Activated CD8-positive, alpha-beta memory T cell treated with anti-CD3 and anti-CD28 coated beads, Interleukin-2, amount 10 ng/mL, durations not matched to agents 7 days and 5 days (primary cell): ENCODE data around the gene UBQLN2. TPM values are rescaled to one million over a fixed set of nuclear protein-coding genes. Genes with fewer than 3 reads are reported as not detected.
"Not testable (repeated sequence)": the region's sequence is repeated elsewhere in the genome, so short reads cannot be mapped to it uniquely, and the experiment has no call there.

Source experiments
- ATAC-seq: fragments of 150-1000 bp; cut with Tn5 transposase; one replicate; pipeline ENCODE4 v1.10.0; 2021; ENCODE audit warnings: moderate library complexity
- CTCF ChIA-PET: fragments of 350-600 bp; sonication (Branson Sonifier 250); formaldehyde crosslinking; loops from one replicate; lab custom pipeline; 2021; ENCODE audit warnings: antibody characterized with exemption; lab: Charles Lee
- DNase-seq: peaks from one replicate; pipeline ENCODE4 v3.0.0-alpha.2; 2020
- H3K27ac Mint-ChIP-seq: one replicate; pipeline ENCODE4 v1.8.0; 2021; ENCODE audit warnings: mild to moderate bottlenecking, mixed read lengths
- H3K27me3 Mint-ChIP-seq: one replicate; pipeline ENCODE4 v1.8.0; 2021; ENCODE audit warnings: mixed read lengths
- H3K36me3 Mint-ChIP-seq: one replicate; pipeline ENCODE4 v1.8.0; 2021; ENCODE audit warnings: mild to moderate bottlenecking, mixed read lengths
- H3K4me1 Mint-ChIP-seq: one replicate; pipeline ENCODE4 v1.8.0; 2021; ENCODE audit warnings: mixed read lengths
- H3K4me3 Mint-ChIP-seq: one replicate; pipeline ENCODE4 v1.8.0; 2021; ENCODE audit warnings: mild to moderate bottlenecking, moderate library complexity, mixed read lengths
- H3K9me3 Mint-ChIP-seq: one replicate; pipeline ENCODE4 v1.8.0; 2022; ENCODE audit warnings: low read depth, mixed read lengths
- total RNA-seq, 2 experiments: library from RNA; stranded (reverse); gene quantifications; one replicate each; pipeline ENCODE4 v1.2.3, GENCODE V29; 2021

The UBQLN2 gene
- 10 to 100 TPM; 28.5 to 31.3 TPM for total RNA-seq

DNA sequence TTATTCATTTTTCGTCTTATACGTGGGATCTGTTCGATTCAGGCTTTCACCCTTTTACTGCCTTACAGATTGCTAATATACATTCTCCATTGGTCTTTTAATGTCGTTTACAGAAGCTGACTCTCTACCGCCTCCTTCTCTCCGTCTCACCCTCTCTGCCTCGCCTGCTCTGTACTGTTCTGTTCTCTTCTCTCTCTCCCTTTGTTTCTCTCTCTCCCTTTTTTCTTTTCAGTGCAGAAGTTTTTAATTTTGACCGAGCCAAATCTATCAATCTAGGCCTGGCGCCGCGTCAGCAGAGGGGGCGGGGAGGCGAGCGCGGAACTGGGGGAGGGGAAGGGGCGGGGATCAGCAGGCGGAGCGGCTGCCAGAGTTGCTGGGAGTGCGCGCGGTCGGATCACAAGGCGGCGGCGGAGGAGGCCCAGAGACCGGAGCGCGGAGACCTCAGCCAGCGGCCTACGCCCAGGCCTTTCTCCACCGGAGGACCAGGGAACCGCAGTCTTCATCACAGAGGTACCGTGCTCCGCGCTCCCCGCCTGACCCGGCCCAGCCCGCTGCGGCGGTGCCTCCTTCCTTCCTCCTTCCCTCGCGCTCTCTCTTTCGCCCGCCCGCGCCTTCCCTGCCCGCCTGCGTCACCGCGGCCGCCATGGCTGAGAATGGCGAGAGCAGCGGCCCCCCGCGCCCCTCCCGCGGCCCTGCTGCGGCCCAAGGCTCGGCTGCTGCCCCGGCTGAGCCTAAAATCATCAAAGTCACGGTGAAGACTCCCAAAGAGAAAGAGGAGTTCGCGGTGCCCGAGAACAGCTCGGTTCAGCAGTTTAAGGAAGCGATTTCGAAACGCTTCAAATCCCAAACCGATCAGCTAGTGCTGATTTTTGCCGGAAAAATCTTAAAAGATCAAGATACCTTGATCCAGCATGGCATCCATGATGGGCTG, at the start of gene UBQLN2:
Gene UBQLN2, plus strand, starts transcription at position 397 of the 931 bp plus-strand sequence. Its CDS starts 247 bp downstream, at position 644.
- Mint-ChIP-seq H3K4me3 (peak within 1 kb of the TSS; percentile 89), H3K9me3 (no peaks in the 10 kb centered on the region), H3K27me3 (no peaks in the 10 kb centered on the region), H3K27ac (peak within 1 kb of the TSS; percentile 99), H3K36me3 (peaks cover 21% of the 10 kb centered on the region), H3K4me1 (peaks cover 13% of the 10 kb centered on the region)
- CTCF ChIA-PET: no interaction called here
- DNase-seq (peak; percentile 87), ATAC-seq (peak; percentile 86)

GRCh38 chrX:56519642-56520041, 43.8 kb upstream of the UBQLN2 start:
- DNase-seq (no peak), ATAC-seq (no peak)
- no peaks in the 10 kb centered on the region for H3K9me3 Mint-ChIP-seq
- H3K4me1 Mint-ChIP-seq: no peaks in the 10 kb centered on the region
- no peak overlapping the region for H3K4me3 Mint-ChIP-seq
- H3K27ac Mint-ChIP-seq: no peak overlapping the region
- CTCF ChIA-PET: no interaction called here
- no peaks in the 10 kb centered on the region for H3K36me3 Mint-ChIP-seq
- no peaks in the 10 kb centered on the region for H3K27me3 Mint-ChIP-seq

DNA sequence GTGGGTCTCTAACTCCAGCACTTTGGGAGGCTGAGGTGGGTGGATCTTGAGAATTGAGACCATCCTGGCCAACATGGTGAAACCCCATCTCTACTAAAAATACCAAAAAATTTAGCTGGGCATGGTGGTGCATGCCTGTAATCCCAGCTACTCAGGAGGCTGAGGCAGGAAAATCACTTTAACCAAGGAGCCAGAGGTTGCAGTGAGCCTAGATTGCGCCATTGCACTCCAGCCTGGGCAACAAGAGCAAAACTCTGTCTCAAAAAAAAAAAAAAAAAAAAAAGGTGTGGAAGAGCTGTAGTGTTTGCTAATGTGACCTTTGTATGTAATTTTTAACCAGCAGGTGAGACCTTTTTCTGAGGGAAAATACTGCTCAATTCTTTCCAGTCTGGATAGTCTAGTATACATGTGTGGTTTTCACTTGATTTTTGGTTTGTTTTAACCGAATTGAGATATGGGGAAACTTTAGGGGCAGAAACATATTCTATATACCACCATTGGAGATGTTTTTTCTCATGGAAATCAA, 33.9 kb upstream of the UBQLN2 start:
- H3K4me1 Mint-ChIP-seq, DNase-seq, H3K27me3 Mint-ChIP-seq, H3K4me3 Mint-ChIP-seq, CTCF ChIA-PET, H3K36me3 Mint-ChIP-seq, H3K27ac Mint-ChIP-seq, ATAC-seq, H3K9me3 Mint-ChIP-seq: not testable (repeated sequence)

GRCh38 chrX:56530011-56530410, 33.4 kb upstream of the UBQLN2 start:
- Mint-ChIP-seq H3K27ac (no peak overlapping the region), H3K4me1 (no peaks in the 10 kb centered on the region), H3K4me3 (no peak overlapping the region), H3K9me3 (no peaks in the 10 kb centered on the region), H3K27me3 (no peaks in the 10 kb centered on the region), H3K36me3 (no peaks in the 10 kb centered on the region)
- ATAC-seq: no peak
- CTCF ChIA-PET: no interaction called here
- no peak for DNase-seq

- H3K27ac Mint-ChIP-seq: no peak overlapping the region
Observed at GRCh38 chrX:56550667-56551066, 12.8 kb upstream of the UBQLN2 start.

DNA sequence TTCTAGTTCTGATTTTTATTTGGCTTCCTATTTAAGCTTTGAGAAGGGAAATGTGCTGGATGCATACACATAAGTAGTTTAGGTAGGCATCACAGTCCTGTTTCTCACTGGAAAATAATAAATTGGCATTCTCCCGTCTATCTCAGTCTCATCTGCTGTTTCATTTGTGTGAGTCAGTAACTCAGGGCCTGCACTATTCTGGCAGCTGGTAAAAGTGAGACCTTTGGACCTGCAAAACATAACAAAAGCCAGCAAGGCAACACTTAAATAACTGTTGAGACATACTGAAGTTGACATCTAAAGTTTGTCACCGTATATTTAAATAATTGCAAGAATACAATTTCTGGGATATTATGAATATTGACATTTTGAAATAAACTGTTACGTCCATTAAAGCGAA, 8.6 kb upstream of the UBQLN2 start:
- Mint-ChIP-seq H3K27ac (no peak overlapping the region), H3K27me3 (no peaks in the 10 kb centered on the region), H3K36me3 (no peaks in the 10 kb centered on the region), H3K4me3 (no peak overlapping the region), H3K4me1 (no peaks in the 10 kb centered on the region), H3K9me3 (no peaks in the 10 kb centered on the region)
- DNase-seq (no peak), ATAC-seq (no peak)
- CTCF ChIA-PET: interaction anchor here (1.1 kb wide), 1 partner anchor 273 kb away, joined by 3 read pairs; no protein-coding TSS in a partner anchor

More at GRCh38 chrX:56550667-56551066, 12.8 kb upstream of the UBQLN2 start:
- CTCF ChIA-PET: no interaction called here
- H3K4me1 Mint-ChIP-seq: no peaks in the 10 kb centered on the region
- peaks cover 6% of the 10 kb centered on the region for H3K36me3 Mint-ChIP-seq
- DNase-seq: no peak
- peaks cover 8% of the 10 kb centered on the region for H3K9me3 Mint-ChIP-seq
- no peaks in the 10 kb centered on the region for H3K27me3 Mint-ChIP-seq
- no peak for ATAC-seq
- H3K4me3 Mint-ChIP-seq: no peak overlapping the region

DNA sequence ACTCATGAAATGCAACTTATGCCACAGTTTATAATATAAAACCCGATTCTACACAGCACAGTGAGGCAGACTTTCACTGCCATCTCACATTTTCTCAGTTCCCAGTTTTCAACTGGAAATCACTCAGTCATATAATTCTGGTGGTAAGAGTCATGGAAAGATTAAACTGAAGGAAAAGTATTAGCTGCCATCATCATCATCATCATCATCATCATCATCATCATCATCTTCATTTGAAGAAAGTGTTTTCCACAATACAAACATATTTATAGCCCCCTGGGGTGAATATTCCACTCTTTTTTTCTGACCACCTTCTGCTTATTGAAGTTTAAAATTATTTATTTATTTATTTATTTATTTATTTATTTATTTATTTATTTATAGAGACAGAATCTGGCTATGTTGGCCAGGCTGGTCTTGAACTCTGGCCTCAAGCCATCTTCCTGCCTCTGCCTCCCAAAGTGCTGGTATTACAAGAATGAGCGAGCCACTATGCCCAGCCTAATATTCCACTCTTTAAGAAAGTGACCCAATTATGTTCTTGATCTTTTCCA, 6.0 kb upstream of the UBQLN2 start:
- no peak for DNase-seq
- ATAC-seq: no peak
- no peak overlapping the region for H3K4me3 Mint-ChIP-seq
- no peaks in the 10 kb centered on the region for H3K4me1 Mint-ChIP-seq
- CTCF ChIA-PET: no interaction called here
- no peaks in the 10 kb centered on the region for H3K9me3 Mint-ChIP-seq
- no peaks in the 10 kb centered on the region for H3K36me3 Mint-ChIP-seq
- no peak overlapping the region for H3K27ac Mint-ChIP-seq
- no peaks in the 10 kb centered on the region for H3K27me3 Mint-ChIP-seq

DNA sequence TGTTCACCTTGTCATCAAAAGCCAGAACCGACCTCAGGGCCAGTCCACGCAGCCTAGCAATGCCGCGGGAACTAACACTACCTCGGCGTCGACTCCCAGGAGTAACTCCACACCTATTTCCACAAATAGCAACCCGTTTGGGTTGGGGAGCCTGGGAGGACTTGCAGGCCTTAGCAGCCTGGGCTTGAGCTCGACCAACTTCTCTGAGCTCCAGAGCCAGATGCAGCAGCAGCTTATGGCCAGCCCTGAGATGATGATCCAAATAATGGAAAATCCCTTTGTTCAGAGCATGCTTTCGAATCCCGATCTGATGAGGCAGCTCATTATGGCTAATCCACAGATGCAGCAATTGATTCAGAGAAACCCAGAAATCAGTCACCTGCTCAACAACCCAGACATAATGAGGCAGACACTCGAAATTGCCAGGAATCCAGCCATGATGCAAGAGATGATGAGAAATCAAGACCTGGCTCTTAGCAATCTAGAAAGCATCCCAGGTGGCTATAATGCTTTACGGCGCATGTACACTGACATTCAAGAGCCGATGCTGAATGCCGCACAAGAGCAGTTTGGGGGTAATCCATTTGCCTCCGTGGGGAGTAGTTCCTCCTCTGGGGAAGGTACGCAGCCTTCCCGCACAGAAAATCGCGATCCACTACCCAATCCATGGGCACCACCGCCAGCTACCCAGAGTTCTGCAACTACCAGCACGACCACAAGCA, 898 bp downstream of the UBQLN2 start:
- ATAC-seq (peak; percentile 3), DNase-seq (peak; percentile 42)
- peaks cover 25% of the 10 kb centered on the region for H3K36me3 Mint-ChIP-seq
- H3K27ac Mint-ChIP-seq: peak overlapping the region; percentile 99
- no peaks in the 10 kb centered on the region for H3K27me3 Mint-ChIP-seq
- H3K9me3 Mint-ChIP-seq: no peaks in the 10 kb centered on the region
- CTCF ChIA-PET: interaction anchor here (0.7 kb wide), 1 partner anchor 14 kb away, joined by 3 read pairs; no protein-coding TSS in a partner anchor
- peaks cover 20% of the 10 kb centered on the region for H3K4me1 Mint-ChIP-seq
- H3K4me3 Mint-ChIP-seq: peak overlapping the region; percentile 89

- H3K4me1 Mint-ChIP-seq: peaks cover 26% of the 10 kb centered on the region
- H3K4me3 Mint-ChIP-seq: peak overlapping the region; percentile 89
- H3K36me3 Mint-ChIP-seq: peaks cover 25% of the 10 kb centered on the region
- ATAC-seq (no peak), DNase-seq (peak; percentile 38)
- CTCF ChIA-PET: interaction anchor here (0.7 kb wide), 1 partner anchor 13 kb away, joined by 3 read pairs; no protein-coding TSS in a partner anchor
- peak overlapping the region; percentile 99 for H3K27ac Mint-ChIP-seq
- no peaks in the 10 kb centered on the region for H3K27me3 Mint-ChIP-seq
- H3K9me3 Mint-ChIP-seq: no peaks in the 10 kb centered on the region
Observed at GRCh38 chrX:56564921-56565840, 1.8 kb downstream of the UBQLN2 start.

GRCh38 chrX:56569378-56570057, 6.1 kb downstream of the UBQLN2 start:
- Mint-ChIP-seq H3K27me3 (no peaks in the 10 kb centered on the region), H3K4me1 (peaks cover 34% of the 10 kb centered on the region), H3K27ac (no peak overlapping the region), H3K36me3 (peaks cover 31% of the 10 kb centered on the region), H3K4me3 (no peak overlapping the region), H3K9me3 (no peaks in the 10 kb centered on the region)
- no peak for DNase-seq
- no peak for ATAC-seq
- CTCF ChIA-PET: no interaction called here

DNA sequence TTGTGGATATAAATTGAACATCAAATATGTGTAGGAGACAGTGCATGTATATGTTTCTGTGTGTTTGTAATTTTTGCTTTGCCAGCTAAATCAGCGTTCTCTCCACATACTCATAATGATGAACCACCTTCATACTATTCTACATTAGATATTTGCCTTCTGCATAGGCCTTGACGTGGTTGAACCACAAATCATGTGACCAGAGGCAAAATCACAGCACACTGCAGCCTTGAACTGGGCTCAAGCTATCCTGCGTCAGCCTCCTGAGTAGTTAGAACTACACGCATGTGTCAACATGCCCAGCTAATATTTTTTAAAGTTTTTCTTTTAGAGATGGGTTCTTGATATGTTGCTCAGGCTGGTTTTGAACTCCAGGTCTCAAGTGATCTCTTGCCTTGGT, 9.5 kb downstream of the UBQLN2 start:
- Mint-ChIP-seq H3K4me3 (no peak overlapping the region), H3K4me1 (peaks cover 25% of the 10 kb centered on the region), H3K27me3 (no peaks in the 10 kb centered on the region), H3K36me3 (peaks cover 33% of the 10 kb centered on the region), H3K27ac (no peak overlapping the region), H3K9me3 (no peaks in the 10 kb centered on the region)
- CTCF ChIA-PET: no interaction called here
- no peak for DNase-seq
- ATAC-seq: no peak

- CTCF ChIA-PET: no interaction called here
- H3K4me1 Mint-ChIP-seq: peaks cover 27% of the 10 kb centered on the region
- peaks cover 42% of the 10 kb centered on the region for H3K36me3 Mint-ChIP-seq
- no peak for DNase-seq
- no peaks in the 10 kb centered on the region for H3K27me3 Mint-ChIP-seq
- ATAC-seq: no peak
- no peak overlapping the region for H3K4me3 Mint-ChIP-seq
- no peak overlapping the region for H3K27ac Mint-ChIP-seq
- H3K9me3 Mint-ChIP-seq: peaks cover 2% of the 10 kb centered on the region
Observed at GRCh38 chrX:56574861-56575260, 11.4 kb downstream of the UBQLN2 start.
